K562 (cell line): ENCODE measurements around the gene CDKN3. TPM values are rescaled to one million over a fixed set of nuclear protein-coding genes. Genes with fewer than 3 reads are reported as not detected.

ENCODE experiments used
- ATAC-seq: fragments of 200-7000 bp; cut with Tn5 transposase; 3 replicates; pipeline ENCODE4 v1.9.1; 2020; ENCODE audit warnings: moderate library complexity
- BruUV-seq: library from RNA; stranded (reverse); fragments of 400-500 nt; replicated peaks from 2 replicates; lab custom pipeline; 2021; lab: Mats Ljungman, UMichigan
- CTCF ChIA-PET: fragments of 300-600 bp; formaldehyde crosslinking; extraction: SDS; loops from one replicate; lab custom pipeline; 2021; ENCODE audit warnings: low intra/inter-chr PET ratio; lab: Yijun Ruan, JAX
- POLR2A ChIA-PET: fragments of 300-600, 350-650 bp; sonication (Branson Sonifier 250); formaldehyde crosslinking; extraction: SDS; loops from one replicate; lab custom pipeline; 2021; ENCODE audit warnings: antibody characterized with exemption, inconsistent platforms; lab: Yijun Ruan, JAX
- DNase-seq, 4 experiments: peaks; one replicate each; pipeline versions ENCODE4 v3.0.0 to v3.0.0-alpha.2; 2011 to 2018; ENCODE audit warnings: low spot score in 3 of 4, mixed read lengths in 3 of 4; ENCODE audit errors: extremely low read depth in 1 of 4
- FAIRE-seq: peaks from 2 replicates; lab custom pipeline; 2011; peaks lifted over from hg19 to GRCh38; lab: Jason Lieb, UNC
- H2AFZ ChIP-seq: 2 replicates; pipeline ENCODE4 v1.6.0; 2011; ENCODE audit warnings: low read depth, low read length, control low read depth, inconsistent platforms
- H3K27ac ChIP-seq: fragments of 200-600 bp; 3 replicates; pipeline ENCODE4 v1.8.0; 2011; ENCODE audit warnings: low read depth, mild to moderate bottlenecking, control low read depth, inconsistent platforms, low read length, moderate library complexity, mixed read lengths; ENCODE audit errors: extremely low read depth
- H3K27me3 ChIP-seq, 2 experiments: fragments of 300-600 bp in 1 of 2; 2 replicates in 1 of 2; 3 replicates in 1 of 2; pipeline versions ENCODE4 v1.6.0 to v1.8.0; 2011; ENCODE audit warnings: inconsistent platforms in 2 of 2, low read length in 2 of 2, mild to moderate bottlenecking in 1 of 2, mixed read lengths in 1 of 2, moderate library complexity in 1 of 2; ENCODE audit not compliant: control insufficient read depth in 2 of 2, insufficient read depth in 2 of 2
- H3K36me3 ChIP-seq: fragments of 300-600 bp; 3 replicates; pipeline ENCODE4 v1.8.0; 2011; ENCODE audit warnings: mild to moderate bottlenecking, low read length, inconsistent platforms; ENCODE audit not compliant: control insufficient read depth, insufficient read depth
- H3K4me1 ChIP-seq, 2 experiments: fragments of 200-600 bp in 1 of 2; replicated peaks in 1 of 2; 2 replicates in 1 of 2; 3 replicates in 1 of 2; pipeline versions ENCODE4 v1.5.1 to v1.8.0; 2011; ENCODE audit warnings: inconsistent platforms in 2 of 2, low read length in 2 of 2, mild to moderate bottlenecking in 1 of 2, mixed read lengths in 1 of 2, moderate library complexity in 1 of 2; ENCODE audit not compliant: control insufficient read depth in 2 of 2, insufficient read depth in 2 of 2
- H3K4me2 ChIP-seq: 2 replicates; pipeline ENCODE4 v1.6.1; 2011; ENCODE audit warnings: low read length, control low read depth, inconsistent platforms, mixed read lengths; ENCODE audit not compliant: insufficient read depth
- H3K4me3 ChIP-seq: fragments of 200-600 bp; sonication (generic), shearing (Covaris generic); 2 replicates; pipeline ENCODE4 v1.5.1; 2016; ENCODE audit warnings: control low read depth, inconsistent platforms
- H3K79me2 ChIP-seq: fragments of 200-600 bp; 3 replicates; pipeline ENCODE4 v1.8.0; 2011; ENCODE audit warnings: low read length, inconsistent platforms; ENCODE audit not compliant: control insufficient read depth, insufficient read depth
- H3K9ac ChIP-seq, 2 experiments: 2 replicates each; pipeline versions ENCODE4 v1.6.0 to v1.6.1; 2011; ENCODE audit warnings: low read depth in 2 of 2, low read length in 2 of 2, control low read depth in 1 of 2, inconsistent platforms in 1 of 2, mild to moderate bottlenecking in 1 of 2, mixed read lengths in 1 of 2; ENCODE audit not compliant: insufficient read depth in 1 of 2
- H3K9me1 ChIP-seq: one replicate; pipeline ENCODE4 v1.6.0; 2011; ENCODE audit warnings: inconsistent platforms, mild to moderate bottlenecking, low read length, moderate library complexity; ENCODE audit not compliant: control insufficient read depth, insufficient read depth
- H3K9me3 ChIP-seq: replicated peaks from 2 replicates; pipeline ENCODE4 v1.5.1; 2011; ENCODE audit warnings: low read depth, low read length, inconsistent platforms; ENCODE audit not compliant: control insufficient read depth, insufficient read depth
- H4K20me1 ChIP-seq: replicated peaks from 2 replicates; pipeline ENCODE4 v1.6.1; 2011; ENCODE audit warnings: low read length, inconsistent platforms, mixed read lengths; ENCODE audit not compliant: control insufficient read depth, insufficient read depth
- GATAD2B ChIP-seq: fragments of 450-650 bp; IDR thresholded peaks from 2 replicates; pipeline ENCODE4 v1.6.1; 2017; ENCODE audit warnings: mild to moderate bottlenecking, borderline replicate concordance
- MEIS2 ChIP-seq: fragments of 450-650 bp; IDR thresholded peaks from 2 replicates; pipeline ENCODE4 v1.6.1; 2014; ENCODE audit warnings: mild to moderate bottlenecking; ENCODE audit not compliant: partially characterized antibody
- PBX2 ChIP-seq, 2 experiments: IDR thresholded peaks in 1 of 2; conservative IDR thresholded peaks in 1 of 2; 2 replicates each; pipeline ENCODE4 v1.6.1; 2016; ENCODE audit warnings: low read depth in 2 of 2, mild to moderate bottlenecking in 1 of 2, missing compliant biosample characterization in 1 of 2, missing genetic modification characterization in 1 of 2, moderate library complexity in 1 of 2
- PKNOX1 ChIP-seq: fragments of 450-650 bp; IDR thresholded peaks from 2 replicates; pipeline ENCODE4 v1.6.1; 2016
- ZNF23 ChIP-seq: fragments of 250-450 bp; sonication (Bioruptor Pico); IDR thresholded peaks from 2 replicates; pipeline ENCODE4 v1.4.0; 2020; ENCODE audit warnings: mild to moderate bottlenecking
- ZNF512 ChIP-seq: IDR thresholded peaks from 2 replicates; pipeline ENCODE4 v1.6.1; 2016; ENCODE audit warnings: missing genetic modification characterization, missing compliant biosample characterization
- WGBS: fragments of 100-300 bp; shearing (Covaris generic); methylation state at CpG from one replicate; pipeline ENCODE4 v1.1.6; 2016; ENCODE audit warnings: low coverage, mixed read lengths; ENCODE audit not compliant: insufficient coverage; ENCODE audit errors: missing lambda C conversion rate; 5-methylcytosine and 5-hydroxymethylcytosine counted together
- in situ Hi-C: fragments of 300-500 bp; cut with MboI; formaldehyde crosslinking; loops from 4 replicates; pipeline ENCODE4 v1.15.0; 2018; ENCODE audit warnings: inconsistent platforms, mixed read lengths
- intact Hi-C: fragments of 100-400 bp; cut with micrococcal nuclease; formaldehyde crosslinking; loops from 2 replicates; pipeline ENCODE4 v1.14.2; 2022
- polyA plus RNA-seq, 8 experiments: library from polyadenylated mRNA; depleted of rRNA in 4 of 8; stranded (reverse) in 5 of 8; unstranded in 3 of 8; fragments of >200 nt; fragmentation: Nextera tagmentation in 2 of 8; fragmentation: Illumina TruSeq in 1 of 8; extraction: Ambion mirVana in 2 of 8; extraction: Trizol in 1 of 8; gene quantifications; 2 replicates each; pipeline versions ENCODE4 v1.2.1 to v1.2.3, GENCODE V29; 2011 to 2014; ENCODE audit warnings: inconsistent platforms in 1 of 8, missing spikeins in 1 of 8
- total RNA-seq, 7 experiments: library from RNA; depleted of rRNA in 6 of 7; stranded (reverse); fragments of >200 nt in 6 of 7; fragmentation: Illumina TruSeq in 2 of 7; extraction: Trizol in 2 of 7; gene quantifications; 2 replicates each; pipeline versions ENCODE4 v1.2.1 to v1.2.3, GENCODE V29; 2011 to 2021; ENCODE audit warnings: low replicate concordance in 1 of 7

Gene CDKN3
- total and polyA plus RNA-seq, 9 of the 15 experiments (the other 6 are each of a cell fraction or from before 2014, with no cell fraction given), result 41.3 to 128 (median 70.7) TPM

- no peaks in the 10 kb centered on the region for H4K20me1 ChIP-seq
- BruUV-seq, result no TSS peak
- FAIRE-seq (no peak), ATAC-seq (no peak), DNase-seq (peak in 1 of 4 experiments; percentile 4)
- no peaks in the 10 kb centered on the region for H3K79me2 ChIP-seq
- TF ChIP-seq MEIS2, result peak; percentile 83
- no peak for TF ChIP-seq ZNF512 (tag)
- peak; percentile 76 for TF ChIP-seq PKNOX1
- no peak for TF ChIP-seq PBX2 (CRISPR knock-in tag; IDR thresholded peaks at IDR 0.05; ENCODE audit: low read depth)
- peak; percentile 87 for TF ChIP-seq PBX2 (tag; conservative IDR thresholded peaks at IDR 0.05; ENCODE audit: low read depth)
- TF ChIP-seq GATAD2B, result no peak
- no peak for TF ChIP-seq ZNF23 (CRISPR knock-in tag)
- in situ Hi-C loops, result no loop called here
- no peaks in the 10 kb centered on the region for H3K36me3 ChIP-seq
- no peak overlapping the region for H3K27ac ChIP-seq
- WGBS, result 6% methylated on average over 4 of the region's 4 CpGs
- ChIA-PET CTCF (no interaction called here), POLR2A (interaction anchor here (0.6 to 1.6 kb wide), 3 partner anchors 9 to 22 kb away, joined by 3 to 5 read pairs (median 3); no protein-coding TSS in a partner anchor)
- H3K4me3 ChIP-seq, result no peak overlapping the region
- H3K4me1 ChIP-seq, result no peaks in the 10 kb centered on the region
- no peaks in the 10 kb centered on the region for H3K9me3 ChIP-seq
- no peaks in the 10 kb centered on the region for H3K27me3 ChIP-seq
- no peaks in the 10 kb centered on the region for H3K9me1 ChIP-seq
- intact Hi-C loops, result no loop called here
- no peak overlapping the region for H2AFZ ChIP-seq
- no peak overlapping the region for H3K9ac ChIP-seq
- H3K4me2 ChIP-seq, result no peak overlapping the region
Observed at GRCh38 chr14:54465654-54466053, 68.8 kb downstream of the CDKN3 start.
